Rectal smooth muscle tissue (tissue), 1 donor: ENCODE results near the gene TXNDC2.

ENCODE experiments used
- H3K27ac ChIP-seq: one replicate; pipeline ENCODE4 v1.7.0; 2013; ENCODE audit warnings: low read depth, low read length, inconsistent platforms
- H3K27me3 ChIP-seq: one replicate; pipeline ENCODE4 v1.7.0; 2013; ENCODE audit warnings: low read length; ENCODE audit not compliant: control insufficient read depth, insufficient read depth
- H3K36me3 ChIP-seq: one replicate; pipeline ENCODE4 v1.7.0; 2013; ENCODE audit warnings: low read length; ENCODE audit not compliant: control insufficient read depth, insufficient read depth
- H3K4me1 ChIP-seq: one replicate; pipeline ENCODE4 v1.7.0; 2013; ENCODE audit warnings: low read length; ENCODE audit not compliant: control insufficient read depth, insufficient read depth
- H3K4me3 ChIP-seq: one replicate; pipeline ENCODE4 v1.7.0; 2013; ENCODE audit warnings: low read length
- H3K9ac ChIP-seq: one replicate; pipeline ENCODE4 v1.7.0; 2013; ENCODE audit warnings: low read length

TXNDC2 gene

DNA sequence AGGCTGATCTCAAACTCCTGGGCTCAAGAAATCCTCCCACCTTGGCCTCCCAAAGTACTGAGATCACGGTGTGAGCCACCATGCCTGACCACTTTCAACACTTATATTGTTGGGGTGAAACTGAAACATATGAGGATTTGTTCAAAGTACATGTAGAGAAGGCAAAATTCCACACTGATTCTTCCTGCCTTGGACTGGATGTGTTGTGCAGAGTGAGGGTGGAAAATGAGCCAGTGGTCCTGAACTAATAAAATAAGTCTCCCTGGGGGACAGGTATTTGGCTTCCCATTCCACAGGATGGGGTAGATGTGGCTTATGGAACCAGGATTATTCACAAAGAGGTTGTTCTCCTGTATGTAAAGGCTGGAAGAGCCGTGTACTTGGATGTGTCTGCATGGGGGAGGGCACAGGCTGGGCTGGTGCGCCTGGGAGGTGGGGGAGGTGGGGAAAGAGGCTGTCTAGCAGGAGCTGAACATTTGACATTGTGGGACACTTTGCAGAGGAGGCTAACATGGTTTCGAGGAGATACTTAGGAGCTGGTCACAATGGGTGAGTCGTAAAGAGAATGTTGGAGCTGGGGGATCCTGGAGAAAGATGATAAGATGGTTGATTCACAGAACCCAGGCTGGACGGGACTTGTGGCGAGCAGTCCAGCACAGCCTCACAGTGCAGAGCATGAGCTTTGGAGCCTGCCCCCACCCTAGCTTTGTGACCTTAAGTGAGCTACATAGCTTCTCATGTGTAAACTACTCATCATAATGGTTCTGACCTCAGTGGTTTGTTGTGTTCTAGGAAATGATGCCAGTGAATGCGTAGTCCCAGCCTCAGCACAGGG lies at the start of gene TXNDC2:
Gene TXNDC2 (plus strand): TSS at position 804 of the 835 bp plus-strand sequence. CDS start 708 bp downstream, outside the sequence.
- Histone ChIP-seq H3K27ac (no peak within 1 kb of the TSS), H3K4me3 (no peak within 1 kb of the TSS), H3K9ac (no peak within 1 kb of the TSS), H3K4me1 (no peaks in the 10 kb centered on the region), H3K27me3 (no peaks in the 10 kb centered on the region), H3K36me3 (no peaks in the 10 kb centered on the region)

- no peaks in the 10 kb centered on the region for H3K36me3 ChIP-seq
- no peaks in the 10 kb centered on the region for H3K27me3 ChIP-seq
- H3K4me1 ChIP-seq, result peaks cover 21% of the 10 kb centered on the region
- H3K4me3 ChIP-seq, result no peak overlapping the region
- no peak overlapping the region for H3K9ac ChIP-seq
- peak overlapping the region; percentile 68 for H3K27ac ChIP-seq
These were observed 47.5 kb upstream of the TXNDC2 start for GRCh38 chr18:9838144-9838877.

- H3K4me1 ChIP-seq, result peaks cover 21% of the 10 kb centered on the region
- H3K9ac ChIP-seq, result no peak overlapping the region
- H3K27me3 ChIP-seq, result no peaks in the 10 kb centered on the region
- peak overlapping the region; percentile 68 for H3K27ac ChIP-seq
- no peak overlapping the region for H3K4me3 ChIP-seq
- H3K36me3 ChIP-seq, result no peaks in the 10 kb centered on the region
These were observed 46.6 kb upstream of the TXNDC2 start for GRCh38 chr18:9839211-9839610.

DNA sequence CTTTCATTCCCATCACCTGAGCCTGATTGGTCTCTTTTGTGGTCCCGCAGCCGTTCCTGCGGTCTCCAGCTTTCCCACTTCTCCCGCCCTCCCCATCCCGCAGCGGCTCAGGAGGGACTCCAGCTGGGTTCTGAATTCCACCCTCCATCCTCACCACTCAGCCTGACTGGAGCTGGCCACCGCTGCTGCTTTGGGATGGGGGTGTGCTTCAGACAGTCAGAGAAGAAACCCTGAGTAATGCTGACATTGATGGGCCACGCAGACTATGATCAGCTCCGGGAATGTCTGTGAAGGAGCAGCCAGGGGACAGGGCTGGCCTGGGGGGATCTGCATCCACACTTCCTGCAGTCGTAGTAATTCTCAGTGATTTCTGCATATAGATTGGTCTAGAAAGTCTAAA lies 45.9 kb upstream of the TXNDC2 start:
- Histone ChIP-seq H3K9ac (no peak overlapping the region), H3K36me3 (no peaks in the 10 kb centered on the region), H3K27me3 (no peaks in the 10 kb centered on the region), H3K4me1 (peaks cover 21% of the 10 kb centered on the region), H3K27ac (no peak overlapping the region), H3K4me3 (no peak overlapping the region)

DNA sequence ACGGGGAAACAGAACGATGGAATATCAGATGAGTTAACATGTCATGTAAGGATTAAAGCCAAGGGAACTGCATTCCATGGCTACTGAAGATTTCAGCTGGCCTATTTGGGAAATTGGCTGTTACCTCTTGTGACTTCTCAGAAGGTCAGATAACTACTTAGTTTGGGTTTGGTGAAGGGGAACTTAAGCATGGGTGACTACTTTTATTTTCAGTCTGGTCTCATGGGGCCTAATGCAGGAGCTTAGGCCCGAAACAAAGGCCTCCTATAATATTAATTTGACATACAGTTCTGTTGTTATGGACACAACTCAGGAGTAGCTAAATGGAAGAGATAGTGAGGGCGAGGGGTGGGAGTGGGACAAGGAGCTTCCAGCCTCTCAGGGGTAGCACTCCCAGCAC lies 44.0 kb upstream of the TXNDC2 start:
- no peaks in the 10 kb centered on the region for H3K36me3 ChIP-seq
- no peaks in the 10 kb centered on the region for H3K27me3 ChIP-seq
- H3K27ac ChIP-seq, result peak overlapping the region; percentile 4
- no peak overlapping the region for H3K9ac ChIP-seq
- peaks cover 21% of the 10 kb centered on the region for H3K4me1 ChIP-seq
- no peak overlapping the region for H3K4me3 ChIP-seq

GRCh38 chr18:9842448-9842847 lies 43.3 kb upstream of the TXNDC2 start:
- Histone ChIP-seq H3K27ac (no peak overlapping the region), H3K36me3 (no peaks in the 10 kb centered on the region), H3K27me3 (no peaks in the 10 kb centered on the region), H3K9ac (no peak overlapping the region), H3K4me1 (peaks cover 21% of the 10 kb centered on the region), H3K4me3 (no peak overlapping the region)

- Histone ChIP-seq H3K4me3 (no peak overlapping the region), H3K4me1 (peaks cover 9% of the 10 kb centered on the region), H3K27ac (no peak overlapping the region), H3K27me3 (no peaks in the 10 kb centered on the region), H3K9ac (no peak overlapping the region), H3K36me3 (no peaks in the 10 kb centered on the region)
These were observed 40.5 kb upstream of the TXNDC2 start for GRCh38 chr18:9845256-9845655.

- Histone ChIP-seq H3K27me3 (no peaks in the 10 kb centered on the region), H3K4me1 (peaks cover 9% of the 10 kb centered on the region), H3K27ac (peak overlapping the region; percentile 46), H3K9ac (no peak overlapping the region), H3K4me3 (no peak overlapping the region), H3K36me3 (no peaks in the 10 kb centered on the region)
These were observed 39.4 kb upstream of the TXNDC2 start for GRCh38 chr18:9846162-9846925.

DNA sequence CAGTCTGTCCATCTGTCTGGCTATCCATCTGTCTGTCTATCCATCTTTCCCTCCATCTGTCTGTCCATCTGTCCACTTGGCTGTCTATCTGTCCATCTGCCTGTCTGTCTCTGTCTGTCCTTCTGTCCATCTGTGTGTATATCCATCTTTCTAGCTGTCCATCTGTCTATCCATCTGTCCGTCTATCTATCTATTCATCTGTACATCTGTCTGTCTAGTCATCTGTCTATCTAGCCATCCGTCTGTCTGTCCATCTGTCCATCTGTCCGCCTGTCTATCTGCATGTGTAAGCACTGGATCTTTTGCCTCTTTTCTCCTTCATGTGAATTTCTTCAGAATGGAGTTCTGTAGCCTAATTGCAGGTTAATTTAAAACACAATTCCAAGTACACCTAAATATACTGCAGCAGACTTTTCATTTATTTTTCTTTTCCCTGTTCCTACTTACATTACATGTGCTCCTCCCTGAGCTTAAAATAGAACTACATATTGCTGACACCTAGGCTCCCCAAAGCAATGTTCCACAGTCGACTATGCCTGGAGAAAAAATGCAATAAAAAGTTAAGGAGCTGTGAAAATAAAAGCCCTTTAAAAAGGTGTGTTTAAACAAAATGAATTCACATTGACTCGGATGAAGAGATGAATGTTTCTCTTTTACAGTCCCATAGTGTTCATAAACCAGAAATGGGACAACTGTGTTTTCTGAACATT lies 37.4 kb upstream of the TXNDC2 start:
- Histone ChIP-seq H3K27ac (peak overlapping the region; percentile 22), H3K27me3 (no peaks in the 10 kb centered on the region), H3K36me3 (no peaks in the 10 kb centered on the region), H3K4me3 (no peak overlapping the region), H3K4me1 (peaks cover 4% of the 10 kb centered on the region), H3K9ac (no peak overlapping the region)

- H3K9ac ChIP-seq, result no peak overlapping the region
- no peak overlapping the region for H3K27ac ChIP-seq
- H3K4me3 ChIP-seq, result no peak overlapping the region
- H3K4me1 ChIP-seq, result peaks cover 9% of the 10 kb centered on the region
- H3K36me3 ChIP-seq, result no peaks in the 10 kb centered on the region
- no peaks in the 10 kb centered on the region for H3K27me3 ChIP-seq
These were observed 36.1 kb upstream of the TXNDC2 start for GRCh38 chr18:9849407-9850283.

GRCh38 chr18:9850309-9850708 lies 35.5 kb upstream of the TXNDC2 start:
- H3K9ac ChIP-seq, result no peak overlapping the region
- H3K36me3 ChIP-seq, result no peaks in the 10 kb centered on the region
- peaks cover 12% of the 10 kb centered on the region for H3K4me1 ChIP-seq
- H3K27me3 ChIP-seq, result no peaks in the 10 kb centered on the region
- H3K4me3 ChIP-seq, result no peak overlapping the region
- no peak overlapping the region for H3K27ac ChIP-seq
